SK-N-SH (cell line): ENCODE measurements around the gene LRP4. TPM values are rescaled to one million over a fixed set of nuclear protein-coding genes. Genes with fewer than 3 reads are reported as not detected.

ENCODE experiments used
- CTCF ChIA-PET: fragments of 300-600, 350-600 bp; formaldehyde crosslinking; extraction: SDS; loops from one replicate; lab custom pipeline; 2021; lab: Yijun Ruan, JAX
- POLR2A ChIA-PET: fragments of 350-600 bp; sonication (Branson Sonifier 250); formaldehyde crosslinking; extraction: SDS; loops from one replicate; lab custom pipeline; 2020; ENCODE audit warnings: antibody characterized with exemption, inconsistent platforms; lab: Yijun Ruan, JAX
- DNase-seq: peaks from one replicate; pipeline ENCODE4 v3.0.0; 2012
- H2AFZ ChIP-seq: fragments of 200-600 bp; sonication (generic); 2 replicates; pipeline ENCODE4 v1.8.1; 2016; ENCODE audit warnings: antibody characterized with exemption, mild to moderate bottlenecking, low read depth
- H3F3A ChIP-seq: fragments of 200-600 bp; sonication (generic); replicated peaks from 2 replicates; pipeline ENCODE3; 2016; ENCODE audit warnings: antibody characterized with exemption, mild to moderate bottlenecking; ENCODE audit not compliant: insufficient read depth
- H3K27ac ChIP-seq, 2 experiments: fragments of 200-500 bp in 1 of 2; fragments of 200-600 bp in 1 of 2; sonication (Bioruptor generic) in 1 of 2; sonication (generic), shearing (Covaris generic) in 1 of 2; 2 replicates each; pipeline versions ENCODE4 v1.5.1 to v1.6.1; 2014 to 2016; ENCODE audit warnings: low read depth in 2 of 2, inconsistent platforms in 1 of 2, low read length in 1 of 2, mild to moderate bottlenecking in 1 of 2, mixed read lengths in 1 of 2
- H3K27me3 ChIP-seq: fragments of 200-600 bp; sonication (generic), shearing (Covaris generic); 2 replicates; pipeline ENCODE4 v1.6.1; 2016; ENCODE audit warnings: mixed run types; ENCODE audit not compliant: insufficient read depth
- H3K36me3 ChIP-seq, 2 experiments: fragments of 200-500 bp in 1 of 2; fragments of 200-600 bp in 1 of 2; sonication (Bioruptor generic) in 1 of 2; sonication (generic) in 1 of 2; replicated peaks in 1 of 2; 2 replicates each; pipeline versions ENCODE3 to v1.5.1; 2014 to 2016; ENCODE audit warnings: low read length in 1 of 2, mild to moderate bottlenecking in 1 of 2; ENCODE audit not compliant: insufficient read depth in 2 of 2, control insufficient read depth in 1 of 2
- H3K4me1 ChIP-seq, 2 experiments: fragments of 200-500 bp in 1 of 2; fragments of 200-600 bp in 1 of 2; sonication (Bioruptor generic) in 1 of 2; sonication (generic), shearing (Covaris generic) in 1 of 2; 2 replicates each; pipeline versions ENCODE4 v1.5.1 to v1.6.1; 2014 to 2016; ENCODE audit warnings: low read depth in 1 of 2, low read length in 1 of 2, mixed run types in 1 of 2; ENCODE audit not compliant: insufficient read depth in 2 of 2, control insufficient read depth in 1 of 2
- H3K4me2 ChIP-seq: fragments of 200-600 bp; sonication (generic), shearing (Covaris generic); 2 replicates; pipeline ENCODE4 v1.6.1; 2017; ENCODE audit warnings: mixed run types
- H3K4me3 ChIP-seq, 2 experiments: fragments of 200-500 bp in 1 of 2; fragments of 200-600 bp in 1 of 2; sonication (Bioruptor generic) in 1 of 2; sonication (generic), shearing (Covaris generic) in 1 of 2; 2 replicates each; pipeline versions ENCODE4 v1.5.1 to v1.8.1; 2014 to 2016; ENCODE audit warnings: low read depth in 2 of 2, inconsistent platforms in 1 of 2, low read length in 1 of 2, mild to moderate bottlenecking in 1 of 2, mixed read lengths in 1 of 2, moderate library complexity in 1 of 2
- H3K79me2 ChIP-seq: fragments of 200-600 bp; sonication (generic); 2 replicates; pipeline ENCODE4 v1.8.1; 2017; ENCODE audit warnings: mild to moderate bottlenecking; ENCODE audit not compliant: insufficient read depth
- H3K9ac ChIP-seq: fragments of 200-600 bp; sonication (generic); 2 replicates; pipeline ENCODE4 v1.6.1; 2017; ENCODE audit warnings: mixed run types
- H3K9me2 ChIP-seq: fragments of 200-600 bp; sonication (generic); 2 replicates; pipeline ENCODE4 v1.6.1; 2017; ENCODE audit warnings: mixed run types
- H3K9me3 ChIP-seq: fragments of 200-600 bp; sonication (generic); 2 replicates; pipeline ENCODE4 v1.6.1; 2017; ENCODE audit warnings: mixed run types, mild to moderate bottlenecking, moderate library complexity
- H4K20me1 ChIP-seq: fragments of 200-600 bp; sonication (generic); 2 replicates; pipeline ENCODE4 v1.6.1; 2017; ENCODE audit warnings: mild to moderate bottlenecking, mixed run types; ENCODE audit not compliant: insufficient read depth
- EP300 ChIP-seq, 2 experiments: IDR thresholded peaks; 2 replicates each; pipeline versions ENCODE4 v1.4.0 to v1.6.1; 2012; ENCODE audit warnings: borderline replicate concordance in 1 of 2, low read depth in 1 of 2, low read length in 1 of 2
- FOSL2 ChIP-seq: IDR thresholded peaks from 2 replicates; pipeline ENCODE4 v1.4.0; 2012; ENCODE audit warnings: low read depth, mild to moderate bottlenecking, moderate library complexity, borderline replicate concordance
- FOXJ3 ChIP-seq: sonication (generic); formaldehyde crosslinking; IDR thresholded peaks from 2 replicates; pipeline ENCODE4 v1.5.1; 2020; ENCODE audit warnings: mild to moderate bottlenecking, missing genetic modification reagents
- GABPA ChIP-seq: IDR thresholded peaks from 2 replicates; pipeline ENCODE4 v1.4.0; 2012; ENCODE audit warnings: low read depth, mild to moderate bottlenecking
- JUND ChIP-seq: IDR thresholded peaks from 2 replicates; pipeline ENCODE4 v1.4.0; 2012
- MEF2A ChIP-seq: IDR thresholded peaks from 2 replicates; pipeline ENCODE4 v1.4.0; 2012; ENCODE audit warnings: low read depth, borderline replicate concordance
- MXI1 ChIP-seq: IDR thresholded peaks from 2 replicates; pipeline ENCODE4 v1.6.1; 2012; ENCODE audit warnings: mild to moderate bottlenecking, low read depth, low read length, improper control_type of control experiment
- NRF1 ChIP-seq: IDR thresholded peaks from 2 replicates; pipeline ENCODE4 v1.6.1; 2012; ENCODE audit warnings: low read depth, mild to moderate bottlenecking, low read length
- PBX3 ChIP-seq: IDR thresholded peaks from 2 replicates; pipeline ENCODE4; 2012
- POLR2AphosphoS5 ChIP-seq: IDR thresholded peaks from 2 replicates; pipeline ENCODE4 v1.6.1; 2012; ENCODE audit warnings: low read depth, low read length
- RCOR1 ChIP-seq: fragments of 150-350 bp; IDR thresholded peaks from 2 replicates; pipeline ENCODE4 v1.6.1; 2017; ENCODE audit warnings: antibody characterized with exemption, low read length
- RFX5 ChIP-seq: IDR thresholded peaks from 2 replicates; pipeline ENCODE4 v1.6.1; 2012; ENCODE audit warnings: mild to moderate bottlenecking, improper control_type of control experiment, low read length
- RXRA ChIP-seq: IDR thresholded peaks from 2 replicates; pipeline ENCODE4 v1.4.0; 2012; ENCODE audit warnings: low read depth, mild to moderate bottlenecking, borderline replicate concordance
- SIN3A ChIP-seq: IDR thresholded peaks from 2 replicates; pipeline ENCODE4 v1.6.1; 2012; ENCODE audit warnings: low read depth, mild to moderate bottlenecking, low read length, moderate library complexity, borderline replicate concordance
- SMC3 ChIP-seq: IDR thresholded peaks from 2 replicates; pipeline ENCODE4 v1.6.1; 2012; ENCODE audit warnings: low read depth, low read length, improper control_type of control experiment
- TAF1 ChIP-seq: IDR thresholded peaks from 2 replicates; pipeline ENCODE4 v1.6.1; 2012; ENCODE audit warnings: low read depth, mild to moderate bottlenecking, low read length, moderate library complexity, borderline replicate concordance
- USF1 ChIP-seq: IDR thresholded peaks from 2 replicates; pipeline ENCODE4 v1.4.0; 2012; ENCODE audit warnings: low read depth, borderline replicate concordance
- USF2 ChIP-seq: fragments of 150-350 bp; IDR thresholded peaks from 2 replicates; pipeline ENCODE4 v1.6.1; 2017; ENCODE audit warnings: antibody characterized with exemption, low read length, low read depth, borderline replicate concordance
- YY1 ChIP-seq: IDR thresholded peaks from 2 replicates; pipeline ENCODE4 v1.4.0; 2012; ENCODE audit warnings: low read depth, mild to moderate bottlenecking
- WGBS: methylation state at CpG from one replicate; pipeline ENCODE4 v1.1.6; 2017; ENCODE audit warnings: low lambda C conversion rate; 5-methylcytosine and 5-hydroxymethylcytosine counted together
- polyA plus RNA-seq, 3 experiments: library from polyadenylated mRNA; depleted of rRNA; stranded (reverse); fragments of >200 nt; gene quantifications; 2 replicates each; pipeline ENCODE4 v1.2.3, GENCODE V29; 2012
- TF ChIP-seq, protein P1 (sequence below): IDR thresholded peaks from 2 replicates; pipeline ENCODE4 v1.6.1; 2012; ENCODE audit warnings: mild to moderate bottlenecking, low read depth, low read length, moderate library complexity
- TF ChIP-seq, protein P2 (sequence below): fragments of 150-350 bp; IDR thresholded peaks from 2 replicates; pipeline ENCODE4 v1.6.1; 2016; ENCODE audit warnings: mild to moderate bottlenecking, low read depth, low read length
- TF ChIP-seq, protein P3 (sequence below): IDR thresholded peaks from 2 replicates; pipeline ENCODE4 v1.4.0; 2012; ENCODE audit warnings: low read depth, borderline replicate concordance

LRP4 gene
- polyA plus RNA-seq, 1 of the 3 experiments (the other 2 are of a cell fraction) = 10.9 TPM

GRCh38 chr11:46845740-46846509, 72.4 kb downstream of the LRP4 start, which contains the start of gene CKAP5:
Gene CKAP5, minus strand, starts transcription at chr11:46846280. Its CDS starts 25,049 bp downstream, at chr11:46821231.
- Histone ChIP-seq H4K20me1 (peaks cover 23% of the 10 kb centered on the region; the same call in 1 of the 2 replicates), H3K9me2 (no peaks in the 10 kb centered on the region), H3K4me2 (peak within 1 kb of the TSS; percentile 95), H3K4me1 (peaks cover 0 to 7% of the 10 kb centered on the region in 2 experiments; a peak in 2 of 4 replicates), H3K79me2 (peaks cover 52% of the 10 kb centered on the region), H3K27me3 (no peaks in the 10 kb centered on the region), H3F3A (peaks cover 6% of the 10 kb centered on the region), H3K36me3 (peaks cover 0 to 8% of the 10 kb centered on the region in 2 experiments), H3K9ac (peak within 1 kb of the TSS; percentile 84), H2AFZ (peak within 1 kb of the TSS; percentile 95), H3K9me3 (no peaks in the 10 kb centered on the region), H3K4me3 (peak within 1 kb of the TSS; percentile 72 to 92), H3K27ac (peak within 1 kb of the TSS; percentile 46 to 71)
- DNase-seq = peak; percentile 97
- ChIA-PET CTCF (interaction anchor here (2.6 kb wide), 1 partner anchor 307 kb away, joined by 10 read pairs; no protein-coding TSS in a partner anchor), POLR2A (interaction anchor here (0.6 kb wide), 1 partner anchor 21 kb away, joined by 3 read pairs; no protein-coding TSS in a partner anchor)
- WGBS = 1% methylated on average over 61 of the region's 83 CpGs
- TF ChIP-seq SMC3 (no peak), TAF1 (0 out of 2 replicates have a peak, but pooled peaks have one; percentile 68), EP300 (IDR thresholded peaks at IDR 0.05; ENCODE audit: borderline replicate concordance in 1 of 2, low read depth in 1 of 2, low read length in 1 of 2) (no peak), FOSL2 (0 out of 2 replicates have a peak, but pooled peaks have one; percentile 3), USF2 (no peak), RCOR1 (peak; percentile 58; the same call in 1 of the 2 replicates), RFX5 (no peak), NRF1 (peak; percentile 43; the same call in 1 of the 2 replicates), MXI1 (peak; percentile 82; the same call in 1 of the 2 replicates), SIN3A (no peak), JUND (no peak), POLR2AphosphoS5 (peak; percentile 74), FOXJ3 (CRISPR knock-in tag) (no peak), RXRA (no peak), YY1 (no peak), USF1 (no peak; the same call in 1 of the 2 replicates), GABPA (no peak), MEF2A (no peak), PBX3 (peak; percentile 45)
- TF ChIP-seq, protein P1, sequence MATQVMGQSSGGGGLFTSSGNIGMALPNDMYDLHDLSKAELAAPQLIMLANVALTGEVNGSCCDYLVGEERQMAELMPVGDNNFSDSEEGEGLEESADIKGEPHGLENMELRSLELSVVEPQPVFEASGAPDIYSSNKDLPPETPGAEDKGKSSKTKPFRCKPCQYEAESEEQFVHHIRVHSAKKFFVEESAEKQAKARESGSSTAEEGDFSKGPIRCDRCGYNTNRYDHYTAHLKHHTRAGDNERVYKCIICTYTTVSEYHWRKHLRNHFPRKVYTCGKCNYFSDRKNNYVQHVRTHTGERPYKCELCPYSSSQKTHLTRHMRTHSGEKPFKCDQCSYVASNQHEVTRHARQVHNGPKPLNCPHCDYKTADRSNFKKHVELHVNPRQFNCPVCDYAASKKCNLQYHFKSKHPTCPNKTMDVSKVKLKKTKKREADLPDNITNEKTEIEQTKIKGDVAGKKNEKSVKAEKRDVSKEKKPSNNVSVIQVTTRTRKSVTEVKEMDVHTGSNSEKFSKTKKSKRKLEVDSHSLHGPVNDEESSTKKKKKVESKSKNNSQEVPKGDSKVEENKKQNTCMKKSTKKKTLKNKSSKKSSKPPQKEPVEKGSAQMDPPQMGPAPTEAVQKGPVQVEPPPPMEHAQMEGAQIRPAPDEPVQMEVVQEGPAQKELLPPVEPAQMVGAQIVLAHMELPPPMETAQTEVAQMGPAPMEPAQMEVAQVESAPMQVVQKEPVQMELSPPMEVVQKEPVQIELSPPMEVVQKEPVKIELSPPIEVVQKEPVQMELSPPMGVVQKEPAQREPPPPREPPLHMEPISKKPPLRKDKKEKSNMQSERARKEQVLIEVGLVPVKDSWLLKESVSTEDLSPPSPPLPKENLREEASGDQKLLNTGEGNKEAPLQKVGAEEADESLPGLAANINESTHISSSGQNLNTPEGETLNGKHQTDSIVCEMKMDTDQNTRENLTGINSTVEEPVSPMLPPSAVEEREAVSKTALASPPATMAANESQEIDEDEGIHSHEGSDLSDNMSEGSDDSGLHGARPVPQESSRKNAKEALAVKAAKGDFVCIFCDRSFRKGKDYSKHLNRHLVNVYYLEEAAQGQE = 0 out of 2 replicates have a peak, but pooled peaks have one; percentile 26
- TF ChIP-seq, protein P2, sequence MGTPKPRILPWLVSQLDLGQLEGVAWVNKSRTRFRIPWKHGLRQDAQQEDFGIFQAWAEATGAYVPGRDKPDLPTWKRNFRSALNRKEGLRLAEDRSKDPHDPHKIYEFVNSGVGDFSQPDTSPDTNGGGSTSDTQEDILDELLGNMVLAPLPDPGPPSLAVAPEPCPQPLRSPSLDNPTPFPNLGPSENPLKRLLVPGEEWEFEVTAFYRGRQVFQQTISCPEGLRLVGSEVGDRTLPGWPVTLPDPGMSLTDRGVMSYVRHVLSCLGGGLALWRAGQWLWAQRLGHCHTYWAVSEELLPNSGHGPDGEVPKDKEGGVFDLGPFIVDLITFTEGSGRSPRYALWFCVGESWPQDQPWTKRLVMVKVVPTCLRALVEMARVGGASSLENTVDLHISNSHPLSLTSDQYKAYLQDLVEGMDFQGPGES = peak; percentile 87
- TF ChIP-seq, protein P3, sequence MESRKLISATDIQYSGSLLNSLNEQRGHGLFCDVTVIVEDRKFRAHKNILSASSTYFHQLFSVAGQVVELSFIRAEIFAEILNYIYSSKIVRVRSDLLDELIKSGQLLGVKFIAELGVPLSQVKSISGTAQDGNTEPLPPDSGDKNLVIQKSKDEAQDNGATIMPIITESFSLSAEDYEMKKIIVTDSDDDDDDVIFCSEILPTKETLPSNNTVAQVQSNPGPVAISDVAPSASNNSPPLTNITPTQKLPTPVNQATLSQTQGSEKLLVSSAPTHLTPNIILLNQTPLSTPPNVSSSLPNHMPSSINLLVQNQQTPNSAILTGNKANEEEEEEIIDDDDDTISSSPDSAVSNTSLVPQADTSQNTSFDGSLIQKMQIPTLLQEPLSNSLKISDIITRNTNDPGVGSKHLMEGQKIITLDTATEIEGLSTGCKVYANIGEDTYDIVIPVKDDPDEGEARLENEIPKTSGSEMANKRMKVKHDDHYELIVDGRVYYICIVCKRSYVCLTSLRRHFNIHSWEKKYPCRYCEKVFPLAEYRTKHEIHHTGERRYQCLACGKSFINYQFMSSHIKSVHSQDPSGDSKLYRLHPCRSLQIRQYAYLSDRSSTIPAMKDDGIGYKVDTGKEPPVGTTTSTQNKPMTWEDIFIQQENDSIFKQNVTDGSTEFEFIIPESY = no peak
